Keratinocyte (primary cell): ENCODE results near the gene QPRT. TPM values are rescaled to one million over a fixed set of nuclear protein-coding genes. Genes with fewer than 3 reads are reported as not detected.
"Not testable (repeated sequence)": the region's sequence is repeated elsewhere in the genome, so short reads cannot be mapped to it uniquely, and the experiment has no call there.

ENCODE experiments used
- DNase-seq: peaks from one replicate; pipeline ENCODE4 v3.0.0-alpha.2; 2011; ENCODE audit warnings: low read depth, missing footprints, low spot score
- FAIRE-seq: peaks from 2 replicates; lab custom pipeline; 2011; peaks lifted over from hg19 to GRCh38; lab: Jason Lieb, UNC
- H2AFZ ChIP-seq: 2 replicates; pipeline ENCODE4 v1.6.0; 2012; ENCODE audit warnings: low read length, control low read depth, inconsistent platforms; ENCODE audit not compliant: control insufficient read depth
- H3K27ac ChIP-seq: 2 replicates; pipeline ENCODE4 v1.5.1; 2011; ENCODE audit warnings: low read length; ENCODE audit not compliant: control insufficient read depth, insufficient read depth
- H3K27me3 ChIP-seq: 3 replicates; pipeline ENCODE4 v1.6.0; 2011; ENCODE audit warnings: low read length; ENCODE audit not compliant: control insufficient read depth, insufficient read depth; ENCODE audit errors: extremely low read depth
- H3K36me3 ChIP-seq, 2 experiments: 2 replicates in 1 of 2; 3 replicates in 1 of 2; pipeline ENCODE4 v1.5.1; 2011; ENCODE audit warnings: low read length in 2 of 2, mild to moderate bottlenecking in 1 of 2; ENCODE audit not compliant: control insufficient read depth in 2 of 2, insufficient read depth in 2 of 2; ENCODE audit errors: extremely low read depth in 1 of 2
- H3K4me1 ChIP-seq: 3 replicates; pipeline ENCODE4 v1.5.1; 2011; ENCODE audit warnings: low read length; ENCODE audit not compliant: control insufficient read depth, insufficient read depth; ENCODE audit errors: extremely low read depth
- H3K4me2 ChIP-seq: 3 replicates; pipeline ENCODE4 v1.6.0; 2011; ENCODE audit warnings: low read depth, low read length; ENCODE audit not compliant: control insufficient read depth, insufficient read depth; ENCODE audit errors: extremely low read depth
- H3K4me3 ChIP-seq, 3 experiments: fragments of 200-600 bp in 1 of 3; sonication (generic) in 1 of 3; 2 replicates in 2 of 3; 3 replicates in 1 of 3; pipeline ENCODE4 v1.5.1; 2011 to 2016; ENCODE audit warnings: low read length in 3 of 3, mild to moderate bottlenecking in 3 of 3, control low read depth in 2 of 3, inconsistent platforms in 1 of 3, low read depth in 1 of 3, mixed read lengths in 1 of 3, mixed run types in 1 of 3, moderate library complexity in 1 of 3; ENCODE audit not compliant: control insufficient read depth in 2 of 3, insufficient read depth in 2 of 3; ENCODE audit errors: extremely low read depth in 1 of 3
- H3K79me2 ChIP-seq: 2 replicates; pipeline ENCODE4 v1.6.0; 2012; ENCODE audit warnings: low read length; ENCODE audit not compliant: control insufficient read depth, insufficient read depth
- H3K9ac ChIP-seq: 3 replicates; pipeline ENCODE4 v1.6.0; 2011; ENCODE audit warnings: low read length; ENCODE audit not compliant: control insufficient read depth, insufficient read depth; ENCODE audit errors: extremely low read depth
- H3K9me1 ChIP-seq: 3 replicates; pipeline ENCODE4 v1.6.0; 2011; ENCODE audit warnings: low read length; ENCODE audit not compliant: control insufficient read depth, insufficient read depth; ENCODE audit errors: extremely low read depth
- H3K9me3 ChIP-seq: 2 replicates; pipeline ENCODE4 v1.5.1; 2012; ENCODE audit warnings: low read depth, low read length; ENCODE audit not compliant: control insufficient read depth
- H4K20me1 ChIP-seq: 3 replicates; pipeline ENCODE4 v1.6.0; 2011; ENCODE audit warnings: low read length; ENCODE audit not compliant: control insufficient read depth, insufficient read depth; ENCODE audit errors: extremely low read depth
- EZH2 ChIP-seq: IDR thresholded peaks from one replicate; pipeline ENCODE4 v1.6.1; 2012; ENCODE audit warnings: inconsistent platforms, mild to moderate bottlenecking, low read length, moderate library complexity
- dilution Hi-C: fragments of 300-500 bp; cut with MboI; formaldehyde crosslinking; loops from one replicate; pipeline ENCODE4 v1.7.0; 2020; ENCODE audit warnings: low sequenced_read_pairs; ENCODE audit not compliant: extremely low pct_ligation_motif_present
- polyA minus RNA-seq, 3 experiments: library from RNA; depleted of rRNA, polyadenylated mRNA; stranded (reverse); fragments of >200 nt; gene quantifications; 1 replicate in 1 of 3; 2 replicates in 1 of 3; 3 replicates in 1 of 3; pipeline ENCODE4 v1.2.3, GENCODE V29; 2011
- polyA plus RNA-seq, 5 experiments: library from polyadenylated mRNA; depleted of rRNA in 3 of 5; stranded (reverse) in 3 of 5; stranded (forward) in 1 of 5; unstranded in 1 of 5; fragments of >200 nt; gene quantifications; 1 replicate in 1 of 5; 2 replicates in 3 of 5; 3 replicates in 1 of 5; pipeline versions ENCODE4 v1.2.1 to v1.2.3, GENCODE V29; 2011 to 2012; ENCODE audit warnings: missing spikeins in 2 of 5, low read depth in 1 of 5, low replicate concordance in 1 of 5
- TF ChIP-seq, protein P1 (sequence below), 3 experiments: IDR thresholded peaks in 1 of 3; conservative IDR thresholded peaks in 1 of 3; optimal IDR thresholded peaks in 1 of 3; 2 replicates in 2 of 3; 3 replicates in 1 of 3; pipeline versions ENCODE3 to v1.5.1; 2011; ENCODE audit warnings: low read length in 3 of 3, mild to moderate bottlenecking in 3 of 3, moderate library complexity in 2 of 3, control low read depth in 1 of 3, inconsistent platforms in 1 of 3; ENCODE audit not compliant: insufficient read depth in 2 of 3; ENCODE audit errors: extremely low read depth in 1 of 3

The QPRT gene
- polyA plus RNA-seq (8.8 to 21.3 TPM (median 8.9 TPM) in 3 replicates), polyA minus RNA-seq (7.8 to 23.3 TPM (median 8.2 TPM) in 3 replicates)
- polyA plus RNA-seq (2011; ENCODE audit: low read depth), result 0.30 TPM
- 7.4 and 8.6 TPM in 2 replicates for polyA plus RNA-seq (2011; cell fraction: cytosol; rRNA removed)
- 11.3 and 13.1 TPM in 2 replicates for polyA plus RNA-seq (2011; cell fraction: nucleus; rRNA removed)
- polyA plus RNA-seq (2012; ENCODE audit: low replicate concordance), result 2.7 and 13.8 TPM in 2 replicates
- 29.7 TPM for polyA minus RNA-seq (2011; cell fraction: cytosol; rRNA and poly(A)+ RNA removed)
- 4.3 TPM in 2 replicates for polyA minus RNA-seq (2011; cell fraction: nucleus; rRNA and poly(A)+ RNA removed)

- DNase-seq (no peak), FAIRE-seq (no peak)
- H3K4me1 ChIP-seq, result no peaks in the 10 kb centered on the region
- no peaks in the 10 kb centered on the region for H3K36me3 ChIP-seq
- dilution Hi-C loops, result no loop called here
- peak within 1 kb of the TSS; percentile 51 for H3K4me2 ChIP-seq
- H3K9ac ChIP-seq, result no peak within 1 kb of the TSS
- H2AFZ ChIP-seq, result peak within 1 kb of the TSS; percentile 22
- TF ChIP-seq, protein P1, sequence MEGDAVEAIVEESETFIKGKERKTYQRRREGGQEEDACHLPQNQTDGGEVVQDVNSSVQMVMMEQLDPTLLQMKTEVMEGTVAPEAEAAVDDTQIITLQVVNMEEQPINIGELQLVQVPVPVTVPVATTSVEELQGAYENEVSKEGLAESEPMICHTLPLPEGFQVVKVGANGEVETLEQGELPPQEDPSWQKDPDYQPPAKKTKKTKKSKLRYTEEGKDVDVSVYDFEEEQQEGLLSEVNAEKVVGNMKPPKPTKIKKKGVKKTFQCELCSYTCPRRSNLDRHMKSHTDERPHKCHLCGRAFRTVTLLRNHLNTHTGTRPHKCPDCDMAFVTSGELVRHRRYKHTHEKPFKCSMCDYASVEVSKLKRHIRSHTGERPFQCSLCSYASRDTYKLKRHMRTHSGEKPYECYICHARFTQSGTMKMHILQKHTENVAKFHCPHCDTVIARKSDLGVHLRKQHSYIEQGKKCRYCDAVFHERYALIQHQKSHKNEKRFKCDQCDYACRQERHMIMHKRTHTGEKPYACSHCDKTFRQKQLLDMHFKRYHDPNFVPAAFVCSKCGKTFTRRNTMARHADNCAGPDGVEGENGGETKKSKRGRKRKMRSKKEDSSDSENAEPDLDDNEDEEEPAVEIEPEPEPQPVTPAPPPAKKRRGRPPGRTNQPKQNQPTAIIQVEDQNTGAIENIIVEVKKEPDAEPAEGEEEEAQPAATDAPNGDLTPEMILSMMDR (optimal IDR thresholded peaks at IDR 0.05 in 1 of 3, IDR thresholded peaks at IDR 0.05 in 1 of 3, conservative IDR thresholded peaks at IDR 0.05 in 1 of 3; ENCODE audit: extremely low read depth in 1 of 3, insufficient read depth in 2 of 3, low read length in 3 of 3), result no peak
- TF ChIP-seq EZH2, result no peak
- peak within 1 kb of the TSS in 2 of 3 experiments; percentile 22 to 40 for H3K4me3 ChIP-seq
- H3K9me3 ChIP-seq, result no peaks in the 10 kb centered on the region
- no peaks in the 10 kb centered on the region for H3K9me1 ChIP-seq
- no peak within 1 kb of the TSS for H3K27ac ChIP-seq
- H3K27me3 ChIP-seq, result no peaks in the 10 kb centered on the region
- H3K79me2 ChIP-seq, result no peaks in the 10 kb centered on the region
- H4K20me1 ChIP-seq, result no peaks in the 10 kb centered on the region
Observed at GRCh38 chr16:29678691-29679267, at the start of gene QPRT. QPRT (plus strand) TSS chr16:29679180; CDS start chr16:29679198, 18 bp downstream.

GRCh38 chr16:29629318-29629717, 49.7 kb upstream of the QPRT start:
- H4K20me1 ChIP-seq, H2AFZ ChIP-seq, H3K27me3 ChIP-seq, H3K4me1 ChIP-seq, H3K9ac ChIP-seq, H3K79me2 ChIP-seq, dilution Hi-C loops, FAIRE-seq, H3K9me3 ChIP-seq, H3K36me3 ChIP-seq, H3K27ac ChIP-seq, DNase-seq, H3K4me3 ChIP-seq, H3K9me1 ChIP-seq, H3K4me2 ChIP-seq: not testable (repeated sequence)

- DNase-seq, H3K4me3 ChIP-seq, H3K4me2 ChIP-seq, H3K36me3 ChIP-seq, H3K9me1 ChIP-seq, H2AFZ ChIP-seq, H4K20me1 ChIP-seq, dilution Hi-C loops, H3K4me1 ChIP-seq, FAIRE-seq, H3K9ac ChIP-seq, H3K9me3 ChIP-seq, H3K27me3 ChIP-seq, H3K79me2 ChIP-seq, H3K27ac ChIP-seq: not testable (repeated sequence)
Observed at GRCh38 chr16:29631658-29632057, 47.3 kb upstream of the QPRT start.

- H3K27me3 ChIP-seq, H2AFZ ChIP-seq, H3K36me3 ChIP-seq, H3K27ac ChIP-seq, H3K9me1 ChIP-seq, H3K79me2 ChIP-seq, DNase-seq, H3K9ac ChIP-seq, FAIRE-seq, H4K20me1 ChIP-seq, H3K9me3 ChIP-seq, H3K4me3 ChIP-seq, dilution Hi-C loops, H3K4me1 ChIP-seq, H3K4me2 ChIP-seq: not testable (repeated sequence)
Observed at GRCh38 chr16:29635902-29636301, 43.1 kb upstream of the QPRT start.
